SHP77 treated with DMSO at 0.1 percent for 48 hours (cell line): ENCODE measurements around the gene TCF25.
A peak's percentile ranks its signal among the peaks of the same experiment; 100 is the strongest.
"Not testable (repeated sequence)": the region's sequence is repeated elsewhere in the genome, so short reads cannot be mapped to it uniquely, and the experiment has no call there.

ENCODE experiments used
- DNase-seq: peaks from one replicate; lab custom pipeline; 2025; lab: John Stamatoyannopoulos, UW

Gene TCF25

GRCh38 chr16:89920723-89921122 is 47.3 kb downstream of the TCF25 start:
- no peak for DNase-seq

- DNase-seq, result peak; percentile 67
Measured at GRCh38 chr16:89921131-89921701, 47.8 kb downstream of the TCF25 start.

GRCh38 chr16:89921702-89922476 is 48.5 kb downstream of the TCF25 start:
- DNase-seq, result peak; percentile 31

GRCh38 chr16:89922477-89922883 is 49.1 kb downstream of the TCF25 start:
- peak; percentile 47 for DNase-seq

GRCh38 chr16:89922884-89923639 is 49.7 kb downstream of the TCF25 start, which contains the start of gene TUBB3:
Gene TUBB3 (plus strand): TSS chr16:89923342. CDS start chr16:89923402, 60 bp downstream.
- DNase-seq, result peak; percentile 74

- DNase-seq, result no peak
Measured at GRCh38 chr16:89923640-89924296, 50.4 kb downstream of the TCF25 start.

DNA sequence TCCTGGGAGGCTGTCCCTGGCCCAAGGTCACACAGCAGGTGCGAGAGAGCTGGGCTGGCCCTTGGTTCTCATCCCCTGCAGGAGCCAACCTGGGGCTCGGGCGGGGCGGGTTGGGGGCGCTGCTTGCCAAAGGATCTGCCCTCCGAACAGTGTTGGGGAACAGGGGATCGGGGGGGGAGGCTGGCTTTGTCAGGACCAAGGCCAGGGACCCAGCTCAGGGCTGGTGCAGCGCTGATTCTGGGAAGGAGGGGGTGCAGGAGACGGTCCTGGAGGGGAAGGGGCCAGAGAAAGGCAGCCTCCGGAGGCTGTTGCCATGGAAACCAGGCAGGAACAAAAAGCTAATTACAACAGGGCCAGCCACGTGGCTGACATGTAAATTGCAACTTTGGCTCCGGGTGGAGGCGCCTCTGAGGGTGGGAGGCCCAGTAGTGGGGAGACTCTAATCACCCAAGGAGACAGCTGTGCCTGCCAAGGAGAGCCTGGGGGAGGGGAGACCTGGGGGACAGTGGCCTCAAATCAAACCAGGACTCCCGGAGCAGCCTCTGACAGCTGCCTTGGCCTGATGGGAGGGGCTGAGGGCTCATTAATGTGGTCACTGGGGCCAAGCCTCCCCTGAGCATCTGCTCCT is 51.0 kb downstream of the TCF25 start:
- peak; percentile 19 for DNase-seq

GRCh38 chr16:89924925-89925307 is 51.5 kb downstream of the TCF25 start:
- peak; percentile 27 for DNase-seq

- DNase-seq, result no peak
Measured at GRCh38 chr16:89925596-89926079, 52.2 kb downstream of the TCF25 start.

GRCh38 chr16:89931305-89931896 is 58.0 kb downstream of the TCF25 start:
- no peak for DNase-seq

DNA sequence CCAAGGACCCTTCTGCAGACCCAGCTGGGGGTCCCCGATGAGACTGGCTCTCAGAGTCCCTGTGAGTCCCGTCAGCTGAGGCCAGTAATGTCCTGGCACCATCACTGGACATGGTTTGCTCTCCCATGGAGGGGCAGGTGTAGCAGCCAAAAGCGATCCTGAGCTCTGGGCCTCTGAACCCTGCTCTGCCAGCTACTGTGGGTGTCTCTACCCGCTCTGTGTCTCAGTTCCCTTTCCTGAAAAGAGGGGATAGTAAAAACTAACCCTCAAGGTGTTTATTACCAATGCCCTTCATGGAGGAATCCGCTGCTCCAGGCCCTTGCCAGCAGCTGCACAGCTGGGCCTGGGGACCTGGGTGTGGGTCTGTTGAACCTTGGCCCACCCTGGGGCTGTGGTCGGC is 58.6 kb downstream of the TCF25 start:
- DNase-seq, result no peak

DNA sequence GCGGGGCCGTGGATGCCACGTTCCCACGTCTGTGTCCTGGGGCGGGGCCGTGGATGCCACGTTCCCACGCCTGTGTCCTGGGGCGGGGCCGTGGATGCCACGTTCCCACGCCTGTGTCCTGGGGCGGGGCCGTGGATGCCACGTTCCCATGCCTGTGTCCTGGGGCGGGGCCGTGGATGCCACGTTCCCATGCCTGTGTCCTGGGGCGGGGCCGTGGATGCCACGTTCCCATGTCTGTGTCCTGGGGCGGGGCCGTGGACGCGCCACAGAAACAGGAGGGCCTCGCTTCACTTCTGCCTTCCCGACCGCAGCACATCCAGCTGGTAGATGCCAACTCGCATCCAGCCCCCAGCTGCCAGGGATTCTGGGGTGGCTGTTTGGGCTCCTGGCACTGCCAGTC is 60.6 kb downstream of the TCF25 start:
- DNase-seq, result not testable (repeated sequence)

DNA sequence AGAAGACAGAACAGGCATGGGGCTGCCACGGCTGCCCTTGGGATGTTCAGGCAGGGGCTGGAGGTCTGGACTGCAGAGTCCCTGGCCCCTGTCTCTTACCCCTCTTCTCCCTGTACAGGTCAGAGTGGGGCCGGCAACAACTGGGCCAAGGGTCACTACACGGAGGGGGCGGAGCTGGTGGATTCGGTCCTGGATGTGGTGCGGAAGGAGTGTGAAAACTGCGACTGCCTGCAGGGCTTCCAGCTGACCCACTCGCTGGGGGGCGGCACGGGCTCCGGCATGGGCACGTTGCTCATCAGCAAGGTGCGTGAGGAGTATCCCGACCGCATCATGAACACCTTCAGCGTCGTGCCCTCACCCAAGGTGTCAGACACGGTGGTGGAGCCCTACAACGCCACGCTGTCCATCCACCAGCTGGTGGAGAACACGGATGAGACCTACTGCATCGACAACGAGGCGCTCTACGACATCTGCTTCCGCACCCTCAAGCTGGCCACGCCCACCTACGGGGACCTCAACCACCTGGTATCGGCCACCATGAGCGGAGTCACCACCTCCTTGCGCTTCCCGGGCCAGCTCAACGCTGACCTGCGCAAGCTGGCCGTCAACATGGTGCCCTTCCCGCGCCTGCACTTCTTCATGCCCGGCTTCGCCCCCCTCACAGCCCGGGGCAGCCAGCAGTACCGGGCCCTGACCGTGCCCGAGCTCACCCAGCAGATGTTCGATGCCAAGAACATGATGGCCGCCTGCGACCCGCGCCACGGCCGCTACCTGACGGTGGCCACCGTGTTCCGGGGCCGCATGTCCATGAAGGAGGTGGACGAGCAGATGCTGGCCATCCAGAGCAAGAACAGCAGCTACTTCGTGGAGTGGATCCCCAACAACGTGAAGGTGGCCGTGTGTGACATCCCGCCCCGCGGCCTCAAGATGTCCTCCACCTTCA is 61.5 kb downstream of the TCF25 start:
- no peak for DNase-seq

DNA sequence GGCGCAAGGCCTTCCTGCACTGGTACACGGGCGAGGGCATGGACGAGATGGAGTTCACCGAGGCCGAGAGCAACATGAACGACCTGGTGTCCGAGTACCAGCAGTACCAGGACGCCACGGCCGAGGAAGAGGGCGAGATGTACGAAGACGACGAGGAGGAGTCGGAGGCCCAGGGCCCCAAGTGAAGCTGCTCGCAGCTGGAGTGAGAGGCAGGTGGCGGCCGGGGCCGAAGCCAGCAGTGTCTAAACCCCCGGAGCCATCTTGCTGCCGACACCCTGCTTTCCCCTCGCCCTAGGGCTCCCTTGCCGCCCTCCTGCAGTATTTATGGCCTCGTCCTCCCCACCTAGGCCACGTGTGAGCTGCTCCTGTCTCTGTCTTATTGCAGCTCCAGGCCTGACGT is 62.2 kb downstream of the TCF25 start:
- DNase-seq, result not testable (repeated sequence)

GRCh38 chr16:89936034-89936433 is 62.6 kb downstream of the TCF25 start:
- DNase-seq, result no peak

DNA sequence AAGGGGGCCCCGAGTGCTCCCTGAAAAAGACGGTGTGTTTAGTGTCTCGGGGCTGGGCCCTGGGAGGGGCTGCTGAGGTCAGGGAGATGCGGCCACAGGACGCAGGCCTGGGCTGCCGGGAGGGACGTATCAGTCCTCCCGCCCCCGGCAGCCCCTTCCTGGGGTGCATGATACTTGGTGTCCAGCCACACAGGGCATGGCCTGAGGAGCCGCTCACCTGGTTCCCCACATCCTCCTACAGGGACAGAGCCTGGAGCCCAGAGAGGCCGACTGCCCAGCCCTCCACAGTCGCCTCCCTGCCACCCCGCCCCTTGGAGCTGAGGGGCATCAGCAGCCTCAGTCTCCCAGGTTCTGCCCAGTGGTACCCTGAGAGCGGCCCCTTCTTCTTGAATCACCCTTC is 63.1 kb downstream of the TCF25 start:
- DNase-seq, result no peak

DNA sequence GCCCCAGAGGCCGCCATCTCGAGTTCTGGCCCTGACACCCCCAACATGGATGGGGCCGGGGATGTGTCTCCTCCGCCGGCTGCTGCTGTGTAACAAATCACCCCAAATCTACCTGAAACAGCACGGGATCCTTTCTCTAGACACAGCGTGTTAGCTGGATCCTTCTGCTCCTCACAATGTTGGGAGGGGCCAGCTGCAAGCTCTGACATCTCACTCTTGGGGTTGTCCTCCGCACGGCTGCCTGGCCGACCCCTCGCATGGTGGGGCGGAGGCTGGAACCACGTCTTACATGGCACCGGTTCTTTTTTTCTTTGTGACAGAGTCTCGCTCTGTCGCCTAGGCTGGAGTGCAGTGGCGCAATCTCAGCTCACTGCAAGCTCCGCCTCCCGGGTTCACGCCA is 63.6 kb downstream of the TCF25 start:
- DNase-seq, result no peak

GRCh38 chr16:89938175-89938885 is 64.9 kb downstream of the TCF25 start:
- DNase-seq, result no peak

DNA sequence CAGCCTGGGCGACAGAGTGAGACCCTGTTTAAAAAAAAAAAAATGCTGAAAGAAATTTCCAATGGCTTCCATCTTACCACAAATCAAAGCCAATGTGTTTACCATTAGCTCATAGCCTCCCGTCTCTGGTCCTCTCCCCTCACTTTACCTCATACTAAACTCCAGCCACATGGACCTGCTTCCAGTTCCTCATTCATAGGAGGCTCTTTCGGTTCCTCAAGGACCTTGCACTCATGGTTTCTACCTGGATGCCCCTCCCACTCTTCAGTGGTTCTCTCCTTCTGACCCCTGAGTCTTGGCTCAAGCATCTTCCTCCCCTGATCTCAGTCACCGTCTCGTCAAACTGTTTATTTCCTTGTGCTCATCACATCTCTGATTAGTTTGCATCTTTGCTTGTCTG is 71.4 kb downstream of the TCF25 start:
- DNase-seq, result no peak

- DNase-seq, result peak; percentile 10
Measured at GRCh38 chr16:89945654-89946053, 72.3 kb downstream of the TCF25 start.
